B cell (primary cell): ENCODE data around the gene TCFL5. TPM values are rescaled to one million over a fixed set of nuclear protein-coding genes. Genes with fewer than 3 reads are reported as not detected.

Experiments used
- ATAC-seq: fragments of 200-7000 bp; cut with Tn5 transposase; one replicate; pipeline ENCODE4 v1.10.0; 2021; ENCODE audit warnings: low read depth, mild to moderate bottlenecking, moderate number of reproducible peaks, moderate library complexity
- CTCF ChIA-PET: fragments of 350-600 bp; sonication (Branson Sonifier 250); formaldehyde crosslinking; loops from one replicate; lab custom pipeline; 2021; ENCODE audit warnings: antibody characterized with exemption, inconsistent platforms; lab: Charles Lee
- POLR2A ChIA-PET: fragments of 350-600 bp; sonication (Branson Sonifier 250); formaldehyde crosslinking; loops from one replicate; lab custom pipeline; 2021; ENCODE audit warnings: antibody characterized with exemption; lab: Charles Lee
- DNase-seq: peaks from one replicate; pipeline ENCODE4 v3.0.0; 2013
- H2AFZ ChIP-seq: 2 replicates; pipeline ENCODE4 v1.6.1; 2012; ENCODE audit warnings: mild to moderate bottlenecking, low read depth, low read length; ENCODE audit not compliant: insufficient read depth, poor library complexity, severe bottlenecking
- H3K27ac ChIP-seq, 2 donors: 1 replicate in 1 of 2; 2 replicates in 1 of 2; pipeline ENCODE4 v1.5.1; 2012 to 2013; ENCODE audit warnings: low read length in 2 of 2, mild to moderate bottlenecking in 2 of 2, moderate library complexity in 1 of 2
- H3K27me3 ChIP-seq, 4 experiments: fragments of 200-600 bp in 1 of 4; sonication (generic) in 1 of 4; replicated peaks in 1 of 4; 1 replicate in 2 of 4; 2 replicates in 2 of 4; pipeline versions ENCODE4 v1.6.1 to v1.7.0; 2013 to 2016; ENCODE audit warnings: low read length in 3 of 4, mild to moderate bottlenecking in 2 of 4, mixed read lengths in 1 of 4, moderate library complexity in 1 of 4; ENCODE audit not compliant: insufficient read depth in 4 of 4, control insufficient read depth in 3 of 4; ENCODE audit errors: control extremely low read depth in 1 of 4
- H3K36me3 ChIP-seq, 2 experiments: replicated peaks in 1 of 2; 1 replicate in 1 of 2; 2 replicates in 1 of 2; pipeline versions ENCODE4 v1.6.1 to v1.7.1; 2013; ENCODE audit warnings: low read length in 1 of 2; ENCODE audit not compliant: insufficient read depth in 2 of 2, control insufficient read depth in 1 of 2; ENCODE audit errors: control extremely low read depth in 1 of 2, extremely low read depth in 1 of 2
- H3K4me1 ChIP-seq, 2 donors: fragments of 200-600 bp in 1 of 2; sonication (generic) in 1 of 2; 1 replicate in 1 of 2; 2 replicates in 1 of 2; pipeline versions ENCODE4 v1.5.1 to v1.6.1; 2013 to 2017; ENCODE audit warnings: low read length in 2 of 2; ENCODE audit not compliant: control insufficient read depth in 2 of 2, insufficient read depth in 2 of 2
- H3K4me2 ChIP-seq: replicated peaks from 2 replicates; pipeline ENCODE3; 2012; ENCODE audit warnings: mild to moderate bottlenecking, low read depth, low read length; ENCODE audit not compliant: poor library complexity, severe bottlenecking
- H3K4me3 ChIP-seq, 5 experiments: fragments of 200-600 bp in 1 of 5; sonication (generic) in 1 of 5; 1 replicate in 3 of 5; 2 replicates in 2 of 5; pipeline versions ENCODE4 v1.5.1 to v1.7.0; 2011 to 2016; ENCODE audit warnings: low read length in 4 of 5, mild to moderate bottlenecking in 4 of 5, low read depth in 2 of 5, control low read depth in 1 of 5, moderate library complexity in 1 of 5; ENCODE audit not compliant: insufficient read depth in 1 of 5; ENCODE audit errors: control extremely low read depth in 1 of 5, extremely low read depth in 1 of 5
- H3K79me2 ChIP-seq: fragments of 200-600 bp; sonication (generic); one replicate; pipeline ENCODE4 v1.6.0; 2016; ENCODE audit warnings: low read length; ENCODE audit not compliant: control insufficient read depth, insufficient read depth
- H3K9ac ChIP-seq: fragments of 200-600 bp; sonication (generic); 2 replicates; pipeline ENCODE4 v1.6.1; 2017; ENCODE audit warnings: mild to moderate bottlenecking, low read length, moderate library complexity
- H3K9me3 ChIP-seq, 3 donors: one replicate each; pipeline versions ENCODE4 v1.6.1 to v1.7.1; 2013; ENCODE audit warnings: low read length in 2 of 3; ENCODE audit not compliant: control insufficient read depth in 2 of 3, insufficient read depth in 1 of 3; ENCODE audit errors: control extremely low read depth in 1 of 3
- H4K20me1 ChIP-seq: 2 replicates; pipeline ENCODE4 v1.6.0; 2012; ENCODE audit warnings: mild to moderate bottlenecking, low read length; ENCODE audit not compliant: insufficient read depth, control insufficient read depth, poor library complexity, severe bottlenecking
- H3K27ac Mint-ChIP-seq: one replicate; pipeline ENCODE4 v1.8.0; 2021; ENCODE audit warnings: mixed read lengths
- H3K27me3 Mint-ChIP-seq: one replicate; pipeline ENCODE4 v1.8.0; 2021; ENCODE audit warnings: mixed read lengths
- H3K4me1 Mint-ChIP-seq: one replicate; pipeline ENCODE4 v1.8.0; 2021; ENCODE audit warnings: mixed read lengths
- H3K4me3 Mint-ChIP-seq: one replicate; pipeline ENCODE4 v1.8.0; 2021; ENCODE audit warnings: mixed read lengths
- H3K9me3 Mint-ChIP-seq: one replicate; pipeline ENCODE4 v1.8.0; 2022; ENCODE audit warnings: mixed read lengths; ENCODE audit not compliant: insufficient read depth
- CTCF ChIP-seq: fragments of 200-600 bp; IDR thresholded peaks from one replicate; pipeline ENCODE4 v1.8.0; 2022; ENCODE audit warnings: antibody characterized with exemption, mild to moderate bottlenecking
- EZH2 ChIP-seq: IDR thresholded peaks from 2 replicates; pipeline ENCODE4 v1.6.1; 2012; ENCODE audit warnings: borderline replicate concordance, low read depth, mild to moderate bottlenecking, moderate library complexity, low read length; ENCODE audit not compliant: insufficient read depth, poor library complexity, severe bottlenecking
- WGBS: methylation state at CpG from one replicate; pipeline ENCODE4 v1.1.5; 2013; ENCODE audit warnings: missing lambda C conversion rate; ENCODE audit not compliant: insufficient coverage; 5-methylcytosine and 5-hydroxymethylcytosine counted together
- intact Hi-C: fragments of 100-400 bp; cut with micrococcal nuclease; formaldehyde crosslinking; loops from one replicate; pipeline ENCODE4 v1.10.0; 2022
- polyA plus RNA-seq: library from polyadenylated mRNA; depleted of rRNA; stranded (reverse); fragments of >200 nt; gene quantifications from 2 replicates; pipeline ENCODE4 v1.2.3, GENCODE V29; 2012
- total RNA-seq, 2 donors: library from RNA; stranded (reverse); fragments of 120-200 nt in 1 of 2; gene quantifications; 1 replicate in 1 of 2; 2 replicates in 1 of 2; pipeline versions ENCODE4 v1.2.3 to v1.2.4, GENCODE V29; 2013 to 2022

TCFL5 gene
- total and polyA plus RNA-seq, 2 donors (not counting 1 experiment from before 2014, with no cell fraction given) = 2.0 to 16.2 TPM

GRCh38 chr20:62824476-62825332, 36.9 kb downstream of the TCFL5 start:
- Histone ChIP-seq H3K4me3 (peak overlapping the region in 3 of 5 experiments; percentile 5 to 34 (median 24)), H3K9me3 (no peaks in the 10 kb centered on the region), H3K36me3 (no peaks in the 10 kb centered on the region), H3K9ac (no peak overlapping the region), H3K4me2 (peak overlapping the region; percentile 86), H4K20me1 (peaks cover 4% of the 10 kb centered on the region), H3K4me1 (peaks cover 23 to 28% of the 10 kb centered on the region in 2 donors), H2AFZ (no peak overlapping the region), H3K79me2 (no peaks in the 10 kb centered on the region), H3K27me3 (peaks cover 0 to 7% (median 2%) of the 10 kb centered on the region in 4 experiments), H3K27ac (no peak overlapping the region)
- Mint-ChIP-seq H3K27me3 (no peaks in the 10 kb centered on the region), H3K4me1 (peaks cover 16% of the 10 kb centered on the region), H3K9me3 (no peaks in the 10 kb centered on the region), H3K27ac (peak overlapping the region; percentile 20), H3K4me3 (peak overlapping the region; percentile 55)
- WGBS = 43% methylated on average over 23 of the region's 36 CpGs
- intact Hi-C loops = no loop called here
- ATAC-seq = peak; percentile 67
- DNase-seq = peak; percentile 74
- ChIA-PET CTCF (interaction anchor here (0.9 to 1.3 kb wide), 3 partner anchors 11 to 37 kb away, joined by 3 to 9 read pairs (median 6); partner anchors contain the start of gene TCFL5), POLR2A (interaction anchor here (0.6 to 1.8 kb wide), 7 partner anchors 10 to 123 kb away, joined by 3 to 5 read pairs (median 4); no protein-coding TSS in a partner anchor)
- TF ChIP-seq CTCF (no peak), EZH2 (no peak)
